Activated T-helper 1 cell treated with anti-CD3 and anti-CD28 coated beads, Interleukin-2, amount 50 U/mL, for 16 hours (primary cell): ENCODE measurements around the gene HOXA11.

Source experiments
- DNase-seq, 2 donors: peaks; one replicate each; pipeline ENCODE4 v3.0.0-alpha.2; 2020; ENCODE audit warnings: low read depth in 1 of 2, low spot score in 1 of 2

Gene HOXA11

DNA sequence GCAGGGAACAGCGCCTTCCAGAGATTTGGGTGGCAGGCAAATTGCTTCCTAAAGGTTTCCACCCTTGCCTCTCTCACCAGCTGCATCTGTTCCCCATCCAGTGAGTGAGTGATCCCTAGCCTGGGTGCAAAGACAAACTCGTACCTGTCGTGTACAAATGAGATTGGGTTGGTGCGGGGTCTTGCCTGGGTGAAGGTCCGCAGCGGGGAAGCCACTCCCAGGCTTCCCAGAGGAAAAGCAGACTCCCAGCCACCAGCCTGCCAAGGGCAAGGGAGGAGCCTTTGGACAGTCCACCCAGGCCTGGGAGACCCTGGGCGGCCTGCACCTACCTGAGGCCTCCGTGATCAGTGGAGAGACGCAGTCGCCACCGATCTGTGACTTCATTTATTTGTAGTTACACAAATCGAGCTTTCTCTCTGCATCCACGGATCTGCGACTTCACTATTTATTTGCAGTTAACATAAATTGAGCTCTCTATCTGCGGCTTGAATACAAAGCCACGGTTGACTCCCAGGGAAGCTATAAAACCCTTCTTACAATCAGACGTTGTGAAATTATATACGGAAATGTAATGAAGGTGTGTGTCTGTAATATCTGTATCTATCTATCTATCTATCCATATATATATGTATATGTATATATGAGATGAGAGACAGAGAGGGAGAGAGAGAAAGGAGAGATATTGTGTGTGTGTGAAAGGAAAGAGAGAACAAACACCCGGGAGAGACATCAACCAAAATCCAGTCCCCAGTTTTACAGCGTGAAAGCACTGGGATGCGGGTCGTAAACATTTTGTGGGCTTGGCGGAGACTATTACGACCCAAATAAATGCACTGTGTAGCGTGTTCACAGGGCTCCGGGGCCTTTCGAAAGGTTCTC is 25.5 kb downstream of the HOXA11 start:
- DNase-seq = no peak

DNA sequence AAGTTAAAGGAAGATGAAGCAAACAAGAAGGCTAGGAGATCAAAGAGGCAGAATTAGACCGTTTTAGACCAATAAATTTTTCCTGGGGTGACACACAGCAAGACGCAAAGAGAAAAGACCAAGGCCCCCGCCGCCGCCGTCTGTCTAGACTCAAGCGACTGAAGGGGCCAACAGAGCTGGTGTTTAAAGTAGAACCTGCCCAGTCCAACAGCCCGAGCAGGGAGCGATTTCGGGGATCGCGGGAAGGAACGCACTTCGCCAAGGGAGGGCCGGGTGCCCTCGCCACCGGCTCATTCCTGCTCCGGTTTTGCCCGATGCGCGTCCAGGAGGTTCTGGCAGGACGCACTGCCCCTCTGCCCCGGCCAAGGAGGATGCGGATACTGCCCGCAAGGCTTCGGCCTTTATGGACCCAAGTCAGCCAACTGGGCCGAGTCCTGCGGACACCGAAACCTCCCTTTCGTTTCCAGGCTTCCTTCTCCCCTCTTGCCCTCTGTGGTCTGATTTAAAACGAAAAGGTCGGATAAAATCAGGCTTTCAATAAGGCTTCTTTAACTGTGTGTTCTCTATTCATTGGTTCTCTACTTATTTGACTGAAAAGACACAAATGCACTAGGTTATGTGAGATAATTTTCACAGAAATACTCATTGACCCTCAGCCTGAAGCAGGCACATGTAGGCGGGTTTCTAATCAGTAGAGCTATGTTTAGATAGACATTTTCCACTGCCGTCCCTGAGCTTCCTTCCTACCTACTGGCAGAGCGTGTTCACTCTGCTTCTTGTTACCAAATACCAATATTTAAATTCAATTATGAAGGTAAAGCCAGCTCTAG is 26.4 kb downstream of the HOXA11 start:
- no peak for DNase-seq

DNA sequence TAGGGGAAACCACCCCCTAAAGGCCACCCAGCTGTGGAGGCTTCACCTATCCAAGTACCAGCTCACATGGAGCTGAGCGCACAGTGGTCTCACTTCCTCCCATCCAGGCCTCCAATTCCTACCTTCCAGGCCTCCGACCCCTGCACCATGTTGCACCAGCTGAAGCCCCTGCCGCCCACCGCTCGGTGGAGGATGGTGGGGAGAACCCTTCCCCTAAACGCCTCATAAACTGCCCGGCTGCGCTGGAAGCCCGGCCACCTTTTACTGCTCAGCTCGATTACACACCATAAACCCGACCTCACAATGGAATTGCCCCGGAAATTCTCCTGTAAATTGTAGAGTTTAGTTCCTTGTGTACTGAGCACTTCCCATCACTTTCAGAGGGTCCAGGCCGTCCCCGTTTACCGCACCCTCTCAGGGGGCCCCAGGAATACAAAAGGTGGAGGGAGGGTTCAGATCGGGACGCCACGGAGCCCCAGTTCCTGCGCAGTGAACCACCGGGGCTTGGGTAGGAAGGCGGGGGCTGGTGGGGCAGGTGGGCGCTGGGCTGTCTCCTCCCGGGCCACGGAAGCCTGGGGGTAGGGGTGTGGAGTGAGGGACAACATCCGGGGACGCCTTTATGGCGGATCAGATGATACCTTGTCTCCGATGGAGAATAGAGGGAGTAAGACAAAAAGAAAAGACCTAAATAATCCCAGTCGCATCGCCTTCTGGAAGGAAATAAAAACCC is 27.2 kb downstream of the HOXA11 start:
- DNase-seq = no peak

DNA sequence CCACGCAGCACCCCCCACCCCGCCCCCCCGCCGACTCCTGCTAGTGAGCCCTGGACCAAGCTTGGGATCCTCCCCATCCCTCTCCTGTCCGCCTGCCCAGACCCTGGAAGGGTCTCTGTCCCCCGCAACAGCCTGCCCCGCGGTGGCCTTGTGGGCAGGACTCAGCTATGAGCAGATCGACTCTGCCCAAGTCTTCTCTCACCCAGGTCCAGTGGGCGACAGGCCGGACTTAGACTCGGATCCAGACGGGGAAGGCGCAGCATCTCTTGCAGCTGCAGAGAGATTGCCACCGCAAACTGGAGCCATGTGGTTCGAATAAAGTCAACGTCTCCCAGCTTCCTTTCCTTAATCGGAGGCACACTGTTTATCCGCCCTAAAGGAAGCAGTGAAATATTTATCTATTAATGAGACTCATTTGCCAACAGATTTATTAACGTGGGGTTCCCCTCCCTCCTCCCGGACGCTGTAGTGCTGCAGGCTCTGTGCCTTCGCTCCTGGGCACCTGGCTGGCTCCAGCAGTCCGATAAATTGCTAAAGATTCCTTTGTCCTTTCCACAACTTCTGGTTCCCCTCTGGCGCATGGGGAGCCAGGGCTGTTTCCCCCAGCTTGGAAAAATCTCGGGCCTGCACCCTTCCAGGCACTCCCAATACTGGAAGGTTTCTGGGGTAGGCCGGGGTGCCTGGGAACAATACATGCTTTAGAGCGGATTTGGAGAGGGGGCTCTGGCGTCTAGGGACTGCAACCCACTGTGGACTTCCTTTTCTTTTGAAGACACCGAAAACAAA is 27.9 kb downstream of the HOXA11 start:
- no peak for DNase-seq

DNA sequence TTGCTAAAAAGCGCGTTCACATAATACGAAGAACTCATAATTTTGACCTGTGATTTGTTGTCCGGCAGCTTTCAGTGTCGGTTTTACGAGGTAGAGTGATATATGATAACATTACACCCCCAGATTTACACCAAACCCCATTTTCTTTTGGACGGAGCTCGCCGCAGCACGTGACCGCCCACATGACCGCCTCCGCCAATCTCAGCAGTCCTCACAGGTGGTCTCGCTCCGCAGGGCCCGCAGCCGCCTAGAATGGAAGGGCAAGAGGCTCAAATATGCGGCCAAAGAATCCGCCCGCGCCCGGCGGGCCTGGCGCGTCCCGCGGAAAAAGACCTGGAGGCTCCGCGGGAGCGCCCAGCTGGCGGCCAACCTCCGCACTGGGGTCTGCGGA is 28.5 kb downstream of the HOXA11 start, which contains the start of gene HOXA7:
TSS of gene HOXA7 (minus strand) at position 168 of the 391 bp plus-strand sequence. CDS start at position 38, 130 bp downstream.
- DNase-seq = no peak

DNA sequence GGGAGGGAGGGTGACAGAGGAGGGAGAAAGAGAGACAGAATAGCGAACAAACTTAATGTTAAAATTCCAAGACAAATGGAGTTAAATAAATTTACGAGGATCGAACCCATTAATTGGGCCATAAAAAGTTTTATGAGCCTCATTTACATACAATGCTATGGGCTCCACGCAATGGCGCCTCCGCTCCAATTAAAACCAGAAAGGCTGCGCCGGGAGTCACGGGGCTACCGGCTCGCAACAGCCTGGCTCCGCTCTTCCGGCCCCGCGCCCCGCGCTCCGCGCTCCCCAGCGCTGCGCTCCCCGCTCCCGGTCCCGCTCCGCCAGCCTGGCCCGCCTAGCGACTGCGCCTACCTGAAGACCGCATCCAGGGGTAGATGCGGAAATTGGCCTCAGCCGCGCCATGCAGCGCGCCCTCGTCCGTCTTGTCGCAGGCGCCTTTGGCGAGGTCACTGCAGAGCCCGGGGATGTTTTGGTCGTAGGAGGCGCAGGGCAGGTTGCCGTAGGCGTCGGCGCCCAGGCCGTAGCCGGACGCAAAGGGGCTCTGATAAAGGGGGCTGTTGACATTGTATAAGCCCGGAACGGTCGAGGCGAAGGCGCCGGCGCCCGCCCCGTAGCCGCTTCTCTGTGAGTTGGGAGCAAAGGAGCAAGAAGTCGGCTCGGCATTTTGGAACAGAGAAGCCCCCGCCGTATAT is 29.1 kb downstream of the HOXA11 start:
- no peak for DNase-seq

DNA sequence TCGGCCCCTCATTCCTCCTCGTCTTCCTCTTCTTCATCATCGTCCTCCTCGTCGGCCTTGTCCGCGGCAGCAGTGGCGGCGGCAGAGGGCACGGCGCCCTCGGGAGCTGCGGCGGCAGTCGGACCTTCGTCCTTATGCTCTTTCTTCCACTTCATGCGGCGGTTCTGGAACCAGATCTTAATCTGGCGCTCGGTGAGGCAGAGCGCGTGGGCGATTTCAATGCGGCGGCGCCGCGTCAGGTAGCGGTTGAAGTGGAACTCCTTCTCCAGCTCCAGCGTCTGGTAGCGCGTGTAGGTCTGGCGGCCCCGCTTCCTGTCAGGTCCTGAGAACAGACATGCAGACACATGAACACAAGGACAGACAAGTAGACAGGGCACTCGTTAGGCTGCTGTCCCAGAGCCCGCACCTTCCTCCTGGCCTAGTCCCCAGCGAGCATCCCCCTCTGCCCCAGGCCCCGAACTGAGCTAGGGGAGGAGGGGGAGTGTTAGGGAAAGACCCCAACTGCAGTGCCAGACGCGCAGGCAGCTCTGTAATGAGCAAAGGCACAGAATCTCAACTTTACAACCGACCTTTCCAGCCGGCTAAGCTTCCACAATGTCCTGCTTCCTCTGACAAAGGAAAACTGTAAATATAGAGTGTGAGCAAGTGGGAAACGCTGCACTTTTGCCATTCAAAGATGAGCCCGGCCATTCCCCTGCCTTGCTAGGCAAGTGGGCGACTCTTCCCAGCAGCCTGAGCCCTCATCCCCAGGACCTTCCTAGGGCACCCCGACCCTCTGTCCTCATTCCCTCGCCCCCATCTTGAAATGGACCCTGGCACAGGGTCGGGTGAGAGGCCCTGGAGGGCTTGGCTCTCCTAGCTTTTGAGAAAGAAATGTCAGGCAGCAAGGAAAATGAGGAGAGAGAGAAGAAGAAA is 29.9 kb downstream of the HOXA11 start:
- no peak for DNase-seq

DNA sequence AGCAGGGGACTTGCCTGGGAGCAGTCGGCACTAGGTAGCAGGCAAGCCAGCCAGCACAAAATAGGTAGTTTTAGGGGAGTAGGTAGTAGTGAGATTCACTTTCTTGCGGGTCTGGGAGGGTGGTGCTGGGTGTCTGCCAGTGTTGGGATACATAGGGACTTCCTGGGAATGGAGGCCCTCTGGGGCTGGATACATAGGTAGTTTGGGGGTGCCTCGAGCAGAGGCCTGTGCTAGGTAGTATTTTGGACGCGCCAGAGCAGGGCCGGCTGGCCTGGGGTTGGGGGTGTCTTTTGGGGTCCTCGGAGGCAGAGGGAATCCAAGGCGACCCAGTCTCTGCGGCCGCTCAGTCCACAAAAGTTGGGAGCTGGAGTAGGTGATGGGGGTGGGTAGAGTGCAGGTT is 30.7 kb downstream of the HOXA11 start:
- no peak for DNase-seq

DNA sequence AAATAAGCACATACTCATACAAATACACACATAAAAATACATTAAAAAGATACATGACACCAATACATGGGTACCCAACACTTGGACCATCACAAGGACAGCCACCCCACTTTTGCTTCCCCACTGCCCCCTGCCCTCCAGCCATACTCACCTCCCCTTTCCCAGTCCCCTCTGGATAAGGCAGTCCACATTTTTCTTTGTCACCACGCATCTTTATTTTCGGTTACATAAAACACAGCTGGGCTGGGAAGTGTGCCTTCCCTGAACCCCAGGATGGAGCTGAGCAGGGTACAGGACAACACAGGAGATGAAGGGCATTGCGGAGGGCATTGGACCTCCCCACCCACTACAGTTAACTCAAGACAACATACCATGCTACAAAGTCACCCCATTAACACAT is 31.5 kb downstream of the HOXA11 start:
- no peak for DNase-seq

DNA sequence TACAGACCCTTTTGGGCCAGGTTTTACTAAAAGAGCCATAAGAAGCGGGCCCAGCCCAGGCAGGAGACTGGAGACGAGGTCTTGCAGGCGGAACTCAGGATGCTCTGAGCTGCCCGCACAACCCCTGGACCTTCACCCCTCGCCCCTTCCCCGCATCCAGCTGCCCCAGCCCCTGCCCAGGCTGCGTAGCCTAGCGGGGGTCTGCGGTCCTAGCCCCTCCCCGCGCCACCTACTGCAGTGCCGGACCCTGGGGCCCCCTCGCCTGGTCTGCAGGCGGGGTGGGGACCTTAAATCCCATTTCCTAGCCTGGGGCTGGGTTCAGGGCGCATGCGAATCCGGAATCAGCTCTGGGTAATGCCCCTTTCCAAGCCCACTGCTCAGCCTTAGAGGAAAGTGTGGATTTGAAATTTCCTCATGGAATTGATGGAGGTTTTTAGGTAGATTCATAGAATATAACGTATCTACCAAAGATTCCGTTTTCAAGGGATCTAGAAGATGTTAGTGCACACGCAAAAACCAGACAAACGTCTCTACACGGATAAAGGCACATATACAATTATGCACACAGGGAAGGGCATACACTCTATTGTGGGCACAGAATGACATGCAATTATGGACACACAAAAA is 32.1 kb downstream of the HOXA11 start:
- DNase-seq = no peak

DNA sequence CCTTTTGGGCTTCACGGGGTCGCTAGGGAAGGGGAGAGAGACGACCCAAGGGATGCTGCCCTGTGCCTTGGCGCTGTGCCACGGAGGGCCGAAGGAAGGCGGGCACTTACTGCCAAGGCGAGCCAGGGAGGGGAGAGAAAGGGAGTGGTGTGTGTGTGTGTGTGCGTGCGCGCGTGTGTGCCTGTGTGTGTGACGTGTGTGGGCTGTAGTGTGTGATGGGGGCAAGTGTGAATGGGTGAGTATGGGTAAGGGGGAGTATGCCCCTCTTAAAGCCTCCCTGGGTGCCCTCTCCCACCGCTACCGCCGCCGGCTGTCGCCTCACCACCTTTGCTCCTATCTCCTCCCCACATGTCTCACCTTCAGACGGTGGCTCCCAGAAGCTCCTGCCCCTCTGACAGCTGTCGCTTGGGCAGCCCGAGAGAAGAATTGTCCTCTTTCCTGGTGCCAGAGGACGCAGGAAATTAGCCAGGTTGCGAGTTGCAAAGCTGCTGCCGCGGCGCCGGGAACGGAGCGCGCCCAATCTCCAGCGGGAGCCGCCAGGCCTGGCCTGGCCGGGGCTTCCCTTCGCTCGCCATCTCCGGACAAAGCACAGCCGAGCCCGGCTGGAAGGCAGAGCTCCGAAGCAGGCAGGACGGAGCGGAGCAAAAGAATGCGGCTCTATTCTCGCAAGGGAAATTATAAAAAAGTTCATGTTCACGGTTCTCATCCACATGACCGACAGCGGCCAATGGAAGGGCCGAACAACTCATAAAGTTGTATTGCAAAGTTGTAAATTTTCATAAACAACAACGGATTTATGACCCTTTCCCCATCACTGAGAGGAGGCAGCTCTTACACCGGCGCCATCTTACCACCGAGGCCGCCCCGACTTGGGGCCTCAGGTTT is 32.9 kb downstream of the HOXA11 start, which contains the start of gene HOXA3:
TSS of gene HOXA3 (minus strand) at position 653 of the 885 bp plus-strand sequence. CDS start 41,943 bp downstream, outside the sequence.
- DNase-seq = no peak

DNA sequence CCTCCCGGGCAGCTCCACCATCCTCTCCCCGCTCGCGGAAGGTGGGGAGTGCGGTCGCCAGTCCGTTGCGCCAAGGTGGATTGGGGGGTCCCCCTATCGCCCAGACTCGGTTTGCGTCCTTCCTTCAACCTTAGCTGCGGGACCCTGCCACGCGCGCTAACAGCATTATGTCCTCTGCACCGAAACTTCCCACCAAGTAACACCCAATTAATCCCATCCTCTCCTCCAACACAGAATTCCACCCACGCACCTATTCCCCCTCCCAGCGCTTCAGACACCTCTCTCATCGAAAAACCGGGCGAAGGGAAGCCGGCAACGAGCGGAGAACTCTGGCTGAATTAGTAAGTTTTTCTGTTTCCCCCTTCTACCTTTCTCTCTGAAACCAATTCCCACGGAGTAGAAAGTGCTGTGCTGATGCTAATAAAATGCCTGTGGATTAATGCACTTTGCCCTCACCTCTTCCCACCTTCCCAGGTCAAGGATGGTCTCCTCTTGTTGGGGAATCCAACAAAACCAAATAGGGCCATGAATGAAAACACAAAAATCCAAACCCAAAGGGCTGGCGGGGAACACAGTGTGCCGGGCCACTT is 33.6 kb downstream of the HOXA11 start:
- DNase-seq = no peak

DNA sequence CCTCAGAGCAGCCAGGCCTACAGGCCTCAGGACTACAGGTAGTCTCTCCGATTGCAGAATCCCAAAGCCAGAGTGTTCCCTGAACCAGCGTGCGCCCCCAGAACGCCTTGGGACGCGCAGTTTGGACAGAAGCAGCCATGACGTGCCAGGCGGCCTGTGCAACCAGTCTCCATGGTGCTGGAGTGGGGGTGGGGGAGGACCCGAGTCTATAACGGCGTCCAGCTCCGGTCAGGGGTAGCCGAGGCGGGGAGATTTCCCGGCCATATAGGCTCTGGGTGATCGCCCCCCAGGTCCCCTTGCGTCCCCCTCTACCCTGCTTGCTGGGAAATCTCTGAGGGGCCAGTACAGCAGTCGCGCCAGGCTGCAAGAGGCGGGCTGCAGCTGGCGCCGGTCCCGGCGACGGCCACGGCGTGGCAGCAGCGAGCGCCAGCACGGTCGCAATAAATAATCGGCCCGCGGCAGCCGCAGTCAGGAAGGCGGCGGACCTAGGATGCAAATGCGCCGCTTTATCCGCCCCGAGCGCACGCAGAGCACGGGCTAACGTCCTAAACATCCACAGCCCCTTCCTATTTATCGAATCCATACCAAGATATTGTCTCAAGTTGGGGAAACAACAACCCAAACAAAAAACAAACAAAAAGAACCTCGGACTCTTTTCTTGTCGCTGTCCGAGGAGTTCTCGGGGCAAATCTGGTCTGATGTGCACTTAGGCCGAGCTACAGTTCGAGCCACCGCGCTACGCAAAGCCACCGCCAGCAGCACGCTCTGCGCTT is 34.3 kb downstream of the HOXA11 start:
- DNase-seq = no peak

DNA sequence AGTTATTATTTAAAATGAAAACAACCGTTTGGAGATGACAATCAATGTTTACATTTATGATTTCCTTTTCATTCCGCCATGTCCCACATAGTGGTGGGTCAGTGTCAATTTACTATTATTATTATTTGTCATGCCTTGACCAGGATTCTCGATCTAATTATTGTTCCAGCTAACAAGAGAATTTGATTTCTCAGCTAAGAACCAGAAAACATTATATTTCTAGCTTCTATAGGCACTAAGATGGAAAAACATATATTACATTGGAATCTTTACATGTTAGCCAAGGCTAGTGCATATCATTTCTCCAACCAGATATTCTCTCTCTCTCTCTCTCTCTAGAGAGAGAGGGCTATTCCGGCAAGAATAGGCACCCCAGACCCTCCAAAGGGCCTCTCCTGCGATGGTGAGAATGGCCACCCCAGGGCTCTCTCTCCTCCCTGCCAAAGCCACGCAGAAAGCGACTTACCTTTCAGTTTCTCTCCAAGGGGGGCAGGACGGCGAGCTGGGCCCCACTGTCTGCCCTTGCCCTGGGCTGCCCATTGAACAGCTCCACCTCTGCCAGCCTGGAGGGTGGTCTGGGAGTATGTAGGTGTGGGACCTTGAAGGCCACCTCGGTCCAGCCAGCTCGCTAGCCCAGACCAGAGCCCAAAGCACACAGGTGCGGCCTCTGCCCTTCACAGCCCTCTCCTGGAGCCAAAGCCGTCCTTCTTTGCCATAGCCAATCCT is 35.0 kb downstream of the HOXA11 start:
- DNase-seq = no peak

DNA sequence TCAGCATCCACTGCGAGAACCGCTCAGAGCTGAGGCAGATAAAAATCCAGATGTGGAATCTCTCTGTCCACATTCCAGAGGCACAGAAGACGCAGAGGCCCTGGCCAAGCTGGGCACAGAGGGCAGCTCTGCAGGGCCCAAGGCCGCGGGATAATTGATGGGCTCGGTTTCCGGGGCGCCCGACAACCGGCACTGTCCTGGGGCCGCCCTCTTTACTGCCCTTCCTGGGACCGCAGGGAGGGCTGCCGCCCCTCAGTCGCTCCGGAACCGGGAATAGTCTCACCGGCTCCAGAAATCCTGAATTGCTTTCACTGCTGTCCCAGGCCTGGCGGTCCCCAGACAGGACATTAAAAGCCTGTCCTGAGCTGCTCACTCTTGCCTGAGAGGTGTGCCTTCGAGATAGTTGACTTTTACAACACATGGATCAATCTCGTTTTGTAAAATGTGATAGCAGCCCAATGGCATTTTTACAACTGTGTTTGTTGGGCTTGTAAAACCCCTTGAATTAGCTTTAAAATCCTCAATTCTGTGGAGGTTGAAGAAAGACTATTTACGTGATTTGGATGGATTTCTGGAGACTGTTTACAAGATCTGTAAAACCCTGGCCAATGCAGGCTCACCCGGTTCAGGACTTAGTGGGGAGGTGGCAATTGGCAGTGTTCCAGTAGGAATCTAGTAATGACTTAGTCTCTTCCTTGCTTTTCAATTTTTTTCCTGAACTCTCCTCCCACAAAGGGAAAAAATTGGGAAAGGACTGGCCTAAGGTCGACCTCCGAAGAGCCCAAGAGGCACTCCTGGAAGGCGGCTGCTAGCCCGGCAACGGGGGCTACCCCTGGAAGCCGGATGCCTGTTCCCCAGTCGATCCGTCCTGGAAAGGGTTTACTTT is 36.0 kb downstream of the HOXA11 start:
- DNase-seq = no peak
